GM19467 (cell line): ENCODE data around the gene RABGAP1L.
A peak's percentile ranks its signal among the peaks of the same experiment; 100 is the strongest.
"Not testable (repeated sequence)": the region's sequence is repeated elsewhere in the genome, so short reads cannot be mapped to it uniquely, and the experiment has no call there.

Source experiments
- ATAC-seq: cut with Tn5 transposase; IDR thresholded peaks from one replicate; pipeline ENCODE4 v1.9.1; 2021; ENCODE audit warnings: mild to moderate bottlenecking, moderate library complexity; ENCODE audit not compliant: unreplicated experiment

The RABGAP1L gene

DNA sequence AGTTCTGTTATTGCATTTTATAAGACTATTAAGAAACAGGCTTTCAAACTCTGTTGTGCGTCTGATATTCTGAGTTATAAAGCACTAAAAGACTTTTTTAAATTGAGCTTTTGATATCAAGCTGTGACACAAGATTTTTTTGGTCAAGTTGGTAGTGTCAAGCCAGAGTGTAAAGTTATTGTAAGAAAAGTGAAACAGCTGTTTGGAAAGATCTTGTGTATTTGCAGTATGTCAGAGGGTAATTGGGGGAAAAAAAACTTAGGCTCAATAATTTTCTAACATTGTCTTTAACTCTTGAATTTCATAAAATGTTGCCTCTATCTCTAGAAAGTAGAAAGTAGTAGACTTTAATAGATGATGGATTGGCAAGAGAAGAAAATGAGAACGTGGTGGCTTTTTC is 844.2 kb downstream of the RABGAP1L start:
- no peak for ATAC-seq

DNA sequence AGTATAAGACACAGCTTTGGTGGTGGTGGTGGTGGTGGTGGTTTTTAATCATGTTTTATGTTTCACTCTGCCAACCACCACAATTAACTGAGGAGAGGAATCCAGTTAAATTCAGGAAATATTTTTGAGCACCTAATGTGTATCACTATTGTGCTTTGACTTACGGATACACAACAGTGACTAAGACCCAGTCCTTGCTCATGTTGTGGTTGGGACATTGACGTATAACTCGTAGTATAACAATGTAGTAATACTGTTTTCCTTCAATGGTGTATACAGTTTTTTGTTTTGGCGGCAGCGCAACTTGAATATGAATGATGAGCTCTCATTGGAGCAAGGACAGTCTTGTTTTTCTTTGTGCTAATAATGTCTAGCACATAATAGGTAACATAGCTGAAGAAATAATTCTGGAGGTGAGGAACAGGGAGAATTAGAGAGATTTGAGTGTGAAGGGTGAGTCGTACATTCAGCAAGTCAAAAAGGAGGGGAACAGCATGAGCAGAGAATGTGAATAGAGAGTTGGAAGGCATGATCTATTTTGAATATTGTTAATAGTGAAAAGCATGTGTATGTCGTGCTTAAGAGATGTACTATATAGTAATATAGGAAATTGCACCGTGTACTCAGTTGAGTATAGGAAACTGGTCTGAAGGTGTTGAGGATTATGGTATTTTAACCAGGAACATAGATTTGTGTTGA is 845.9 kb downstream of the RABGAP1L start:
- ATAC-seq = no peak

DNA sequence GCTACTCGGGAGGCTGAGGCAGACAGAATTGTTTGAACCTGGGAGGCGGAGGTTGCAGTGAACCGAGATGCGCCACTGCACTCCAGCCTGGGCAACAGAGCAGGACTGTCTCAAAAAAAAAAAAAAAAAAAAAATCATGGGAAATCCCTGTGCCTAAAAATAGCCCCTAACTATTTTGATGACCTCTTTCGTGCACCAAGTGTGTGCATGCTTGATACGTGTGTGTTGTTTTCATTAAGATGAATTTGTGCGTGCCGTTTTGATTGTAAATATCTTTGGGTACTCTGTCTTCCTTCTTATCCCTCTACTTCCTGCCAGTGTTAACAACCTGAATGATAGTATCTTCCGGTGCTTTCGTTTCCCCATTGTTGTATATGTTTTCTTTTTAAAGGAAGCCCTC is 850.2 kb downstream of the RABGAP1L start:
- ATAC-seq = no peak

DNA sequence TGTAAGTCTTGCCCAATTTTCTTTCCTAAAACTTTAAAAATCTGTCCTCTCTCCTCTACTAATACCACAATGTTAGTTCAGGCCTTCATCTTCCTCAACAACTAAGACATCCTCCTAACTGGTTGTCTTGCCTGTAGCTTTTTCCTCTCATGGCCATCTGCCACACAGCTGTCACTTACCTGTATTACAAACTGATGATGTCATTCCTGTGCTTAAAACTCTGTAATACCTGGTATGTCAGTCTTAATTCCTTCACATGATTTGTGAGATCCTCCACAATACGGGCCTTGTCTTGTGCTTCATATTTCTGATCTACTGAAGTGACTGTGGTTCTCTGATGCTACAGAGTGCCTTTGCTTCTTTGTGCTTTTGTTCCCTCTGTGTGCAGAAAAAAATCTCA is 854.1 kb downstream of the RABGAP1L start:
- no peak for ATAC-seq

DNA sequence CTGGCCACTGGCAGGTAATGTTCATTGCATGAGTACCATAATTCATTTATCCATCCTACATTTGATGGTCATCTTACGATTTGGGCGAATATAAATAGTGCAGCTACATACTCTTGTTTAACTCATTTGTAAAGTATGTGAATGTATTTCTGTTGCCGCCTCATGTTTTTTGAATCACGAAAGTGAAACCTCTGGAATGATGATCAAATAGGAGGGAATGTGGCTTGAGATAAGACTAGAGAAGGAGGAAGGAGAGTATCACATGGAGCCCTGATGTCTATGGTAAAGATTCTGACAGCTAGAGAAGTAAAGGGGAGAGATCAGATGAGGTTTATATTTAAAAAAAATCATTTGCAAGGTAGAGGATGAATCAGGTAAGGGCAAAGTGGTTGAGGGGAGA is 855.9 kb downstream of the RABGAP1L start:
- no peak for ATAC-seq

DNA sequence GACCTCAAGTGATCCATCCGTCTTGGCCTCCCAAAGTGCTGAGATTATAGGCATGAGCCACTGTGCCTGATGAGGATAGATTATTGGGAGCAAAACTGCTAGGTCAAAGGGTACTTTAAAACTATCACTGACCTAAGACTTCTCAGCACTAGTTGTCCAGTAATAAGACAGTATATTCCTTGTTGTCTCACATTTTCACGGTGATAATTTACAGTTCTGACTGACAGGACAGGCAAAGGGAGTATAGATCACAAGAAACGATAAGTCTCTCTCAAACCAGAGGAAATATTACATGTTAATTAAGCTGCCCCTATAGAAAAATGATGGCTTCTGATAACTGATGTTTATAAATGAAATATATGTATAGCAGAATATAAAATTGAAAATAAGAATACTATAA is 860.2 kb downstream of the RABGAP1L start:
- no peak for ATAC-seq

DNA sequence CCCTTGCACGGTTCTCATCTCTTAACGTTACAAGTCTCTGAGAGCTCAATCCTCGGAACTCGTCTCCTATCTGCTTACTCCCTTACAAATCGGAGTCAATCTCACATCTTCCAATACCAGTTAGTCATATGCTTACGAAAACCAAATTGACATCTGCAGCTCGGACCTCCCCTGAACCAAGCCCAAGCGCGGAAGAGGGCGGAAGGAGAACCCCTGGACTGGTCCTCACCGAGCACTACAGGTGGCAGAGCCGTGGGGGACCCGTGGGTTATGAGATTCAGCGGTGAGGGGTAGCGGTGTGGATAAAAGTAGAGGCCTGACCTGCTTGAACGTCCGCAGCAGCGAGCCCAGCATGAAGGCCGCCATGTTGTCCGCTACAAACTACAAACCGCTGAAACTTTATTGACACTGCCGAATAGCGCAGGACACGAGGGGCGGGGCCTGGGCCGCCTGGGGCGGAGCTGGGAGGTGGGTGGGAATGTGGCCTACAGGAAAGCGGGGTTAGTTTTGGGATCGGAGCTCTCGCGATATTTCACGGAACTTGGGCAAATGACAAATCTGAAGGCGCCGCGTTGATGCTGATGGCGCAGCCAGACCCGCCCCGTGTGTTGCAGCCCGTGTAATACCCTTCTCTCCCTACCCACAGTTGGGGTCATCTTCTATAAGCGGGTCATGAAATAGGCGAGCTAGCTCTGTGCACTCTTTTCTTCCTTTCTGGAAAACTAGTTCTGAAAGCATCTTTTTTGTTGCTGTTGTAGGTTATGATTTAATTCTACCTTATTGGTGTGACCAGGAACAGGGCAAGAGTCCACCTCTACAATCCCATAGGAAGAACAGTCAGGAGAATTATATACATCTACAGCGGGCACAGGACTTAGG is 864.0 kb downstream of the RABGAP1L start, which contains the start of gene MRPS14:
Gene MRPS14, minus strand, starts transcription at position 383 of the 879 bp plus-strand sequence. Its CDS starts 17 bp downstream, at position 366.
- peak; percentile 88 for ATAC-seq

DNA sequence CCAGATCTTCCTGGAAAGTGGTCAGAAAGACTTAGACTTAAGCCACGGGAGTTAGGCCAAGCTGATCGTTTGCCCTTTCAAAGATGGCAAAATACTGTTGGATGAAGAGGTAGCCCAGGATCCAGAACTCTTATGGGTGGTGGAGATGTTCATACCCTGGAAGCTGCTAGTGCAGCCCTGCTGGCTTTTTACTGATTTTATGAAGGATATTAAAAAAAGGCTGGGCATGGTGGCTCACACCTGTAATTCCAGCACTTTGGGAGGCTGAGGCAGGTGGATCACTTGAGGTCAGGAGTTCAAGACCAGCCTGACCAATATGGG is 864.6 kb downstream of the RABGAP1L start:
- not testable (repeated sequence) for ATAC-seq

DNA sequence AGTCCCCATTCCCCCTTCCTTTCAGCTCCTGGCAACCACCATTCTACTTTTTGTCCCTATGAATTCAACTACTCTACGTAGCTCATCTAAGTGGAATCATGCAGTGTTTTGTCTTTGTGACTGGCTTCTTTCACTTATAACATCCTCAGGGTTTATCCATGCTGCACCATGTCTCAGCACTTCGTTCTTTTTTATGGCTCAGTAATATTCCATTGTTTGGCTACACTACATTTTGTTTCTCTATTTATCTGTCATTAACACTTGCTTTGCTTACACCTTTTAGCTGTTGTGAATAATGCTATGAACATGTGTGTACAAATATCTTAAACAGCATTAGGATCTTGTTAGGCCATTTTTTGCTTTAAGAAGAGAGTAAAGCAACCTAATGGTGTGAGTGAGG is 865.5 kb downstream of the RABGAP1L start:
- no peak for ATAC-seq

DNA sequence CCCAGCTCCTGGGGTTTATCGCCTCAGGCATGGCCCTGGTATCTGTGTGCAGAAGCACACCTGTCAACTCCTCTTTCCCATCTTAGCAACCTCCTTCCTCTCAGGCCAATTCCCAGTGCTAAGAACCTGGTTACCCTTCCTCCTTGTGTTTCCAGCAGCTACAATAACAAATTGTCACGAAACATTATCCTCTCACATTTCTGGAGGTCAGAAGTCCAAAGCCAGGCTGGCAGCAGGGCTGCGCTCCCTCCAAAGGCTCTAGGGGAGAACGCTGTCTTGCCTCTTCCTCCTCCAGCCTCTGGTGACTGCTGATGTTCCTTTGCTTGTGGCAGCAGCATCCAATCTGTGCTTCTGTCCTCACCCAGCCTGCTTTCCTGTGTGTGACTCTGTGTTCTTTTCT is 874.6 kb downstream of the RABGAP1L start:
- no peak for ATAC-seq

DNA sequence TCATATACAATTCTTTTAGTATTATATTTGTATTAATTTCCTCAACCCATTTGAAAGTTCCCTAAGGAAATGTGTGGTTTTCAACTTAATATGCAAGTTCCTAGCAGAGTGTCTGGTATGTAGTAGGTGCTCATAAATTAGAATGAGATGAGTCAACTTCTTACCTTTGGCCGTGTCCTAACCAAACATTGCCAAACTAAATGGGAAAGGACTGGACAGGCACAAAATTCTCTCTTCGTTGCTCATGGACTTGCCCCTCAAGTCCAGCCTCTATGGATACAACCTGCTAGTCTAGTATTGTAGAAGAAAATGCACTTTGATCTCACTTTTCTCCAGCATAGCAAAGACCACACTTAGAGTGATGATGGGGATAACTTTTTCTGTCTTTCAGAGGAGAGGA is 875.5 kb downstream of the RABGAP1L start:
- no peak for ATAC-seq

DNA sequence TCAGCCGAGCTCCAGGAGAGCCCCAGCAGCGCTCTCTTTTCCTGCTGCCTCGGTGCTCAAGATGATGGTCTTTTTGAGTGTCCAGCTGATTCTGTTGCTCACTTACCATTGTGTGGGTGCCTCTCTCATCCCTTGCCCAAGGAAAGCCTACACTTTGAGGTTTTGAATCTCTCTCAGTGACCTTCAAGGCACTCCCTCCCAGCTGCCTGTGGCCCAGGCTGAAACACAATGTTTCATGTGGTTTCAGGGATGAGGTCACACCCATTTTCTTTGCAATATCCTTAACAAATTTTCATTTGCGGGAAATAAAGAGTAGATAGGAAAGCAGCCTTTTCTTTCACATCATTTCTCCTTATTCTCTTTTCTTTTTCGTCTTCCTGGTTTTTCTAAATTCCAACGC is 876.5 kb downstream of the RABGAP1L start:
- no peak for ATAC-seq

DNA sequence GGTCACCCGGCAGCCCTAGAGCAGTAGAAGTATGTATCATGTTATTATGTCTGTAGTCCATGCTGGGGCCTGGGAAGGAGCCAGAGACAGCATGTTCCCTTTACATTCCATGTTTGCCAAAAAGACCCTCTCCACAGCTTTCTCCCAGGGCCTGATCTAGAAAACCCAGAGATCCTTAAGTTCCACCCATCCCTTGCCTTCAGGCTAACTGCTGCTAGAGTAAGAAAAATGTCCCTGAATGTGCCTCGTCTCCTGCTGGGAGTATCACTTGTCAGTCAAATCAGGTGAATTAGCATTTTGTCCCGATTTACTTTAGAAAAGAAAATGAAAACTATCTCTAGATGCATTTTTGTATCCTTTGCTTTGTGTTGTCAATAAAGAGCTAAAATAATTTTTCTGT is 877.2 kb downstream of the RABGAP1L start:
- ATAC-seq = no peak

DNA sequence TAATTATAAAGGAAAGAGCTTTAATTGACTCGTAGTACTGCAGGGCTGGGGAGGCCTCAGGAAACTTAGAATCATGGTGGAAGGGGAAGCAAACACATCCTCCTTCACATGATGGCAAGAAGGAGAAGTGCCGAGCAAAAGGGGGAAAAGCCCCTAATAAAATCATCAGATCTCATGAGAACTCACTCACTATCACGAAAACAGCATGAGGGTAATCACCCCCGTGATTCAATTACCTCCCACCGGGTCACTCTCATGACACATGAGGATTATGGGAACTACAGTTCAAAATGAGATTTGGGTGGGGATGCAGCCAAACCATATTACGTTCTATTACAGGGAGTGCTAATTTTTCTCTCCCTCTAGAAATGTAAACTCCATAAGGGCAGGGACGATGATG is 878.1 kb downstream of the RABGAP1L start:
- ATAC-seq = no peak

DNA sequence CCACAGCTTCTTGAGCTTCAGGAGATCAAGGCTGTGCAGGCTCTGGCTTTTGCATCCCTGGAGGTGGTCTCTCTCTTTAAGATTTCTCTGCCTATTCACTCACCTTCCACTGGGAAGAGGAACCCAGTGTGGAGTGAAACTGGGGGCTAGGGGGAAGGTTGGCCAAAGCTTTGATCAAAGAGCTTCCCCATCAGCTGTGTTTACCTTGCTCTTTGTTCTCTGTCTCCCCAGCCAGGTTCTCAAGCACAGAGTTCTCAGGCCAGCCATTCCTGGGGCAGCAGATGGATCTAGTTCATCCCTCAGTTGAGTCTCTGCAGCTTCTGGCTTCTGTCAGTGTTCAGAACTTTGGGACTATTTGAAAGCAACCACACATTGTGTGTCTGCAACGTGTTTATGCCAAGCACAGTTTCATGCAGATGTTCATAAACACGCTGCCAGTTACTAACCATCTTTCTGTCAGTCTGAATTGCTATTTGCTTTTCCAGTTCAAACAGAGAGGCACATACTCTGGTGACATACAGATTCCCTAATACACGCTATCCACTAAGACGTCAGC is 881.1 kb downstream of the RABGAP1L start:
- ATAC-seq = no peak

DNA sequence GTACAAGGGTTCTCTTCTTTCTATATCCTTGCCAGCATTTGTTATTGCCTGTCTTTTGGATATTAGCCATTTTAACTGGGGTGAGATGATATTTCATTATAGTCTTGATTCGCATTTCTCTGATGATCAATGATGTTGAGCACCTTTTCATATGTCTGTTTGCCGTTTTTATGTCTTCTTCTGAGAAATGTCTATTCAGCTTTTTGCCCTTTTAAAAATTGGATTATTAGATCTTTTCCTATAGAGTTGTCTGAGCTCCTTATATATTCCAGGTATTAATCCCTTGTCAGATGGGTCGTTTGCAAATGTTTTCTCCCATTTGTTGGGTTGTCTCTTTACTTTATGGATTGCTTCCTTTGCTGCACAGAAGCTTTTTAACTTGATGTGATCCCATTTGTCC is 883.3 kb downstream of the RABGAP1L start:
- ATAC-seq = no peak

DNA sequence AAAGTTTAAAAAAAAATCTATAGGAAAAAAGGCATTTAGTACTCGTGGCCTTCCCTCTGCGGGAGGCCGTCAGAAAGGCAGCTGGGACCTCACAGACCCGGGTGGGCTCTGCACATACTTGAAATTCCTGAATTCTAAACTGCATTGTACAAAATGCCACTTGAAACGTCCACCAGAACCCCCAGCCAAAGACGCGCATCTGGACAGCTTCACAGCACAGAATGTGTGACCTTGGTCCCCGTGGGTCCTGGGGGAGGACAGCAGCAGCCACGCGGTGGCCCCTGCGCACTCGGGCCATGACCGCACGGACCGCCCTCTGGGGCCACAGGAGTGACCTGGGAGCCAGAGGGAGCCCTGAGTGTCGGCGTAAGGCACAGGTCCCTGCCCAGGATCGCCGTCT is 884.5 kb downstream of the RABGAP1L start:
- no peak for ATAC-seq

DNA sequence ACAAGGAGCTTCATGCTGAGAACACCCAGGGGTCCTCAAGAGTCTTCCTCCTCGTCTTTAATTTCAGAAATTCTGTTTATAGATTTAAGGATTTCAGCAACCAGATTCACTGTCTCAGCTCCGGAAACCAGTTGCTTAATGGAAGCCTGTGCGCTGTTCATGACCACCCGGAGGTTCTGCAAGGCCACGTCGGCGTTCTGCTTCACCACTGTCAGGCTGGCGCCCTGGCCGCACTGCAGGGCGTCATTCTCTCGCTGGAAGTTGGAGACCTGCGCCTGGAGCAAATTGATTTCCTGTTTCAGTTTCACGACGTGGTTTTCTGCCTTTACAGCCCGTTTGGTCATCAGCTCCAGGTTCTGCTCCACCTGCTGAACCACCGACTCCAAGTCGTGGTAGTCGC is 885.3 kb downstream of the RABGAP1L start:
- not testable (repeated sequence) for ATAC-seq
